SH-SY5Y (cell line): ENCODE data around the gene NDUFS2.

Experiments used
- GATA2 ChIP-seq: IDR thresholded peaks from 2 replicates; pipeline ENCODE4 v1.6.1; 2011; ENCODE audit warnings: mild to moderate bottlenecking, low read depth, low read length
- GATA3 ChIP-seq: IDR thresholded peaks from 2 replicates; pipeline ENCODE4 v1.6.1; 2011; ENCODE audit warnings: low read depth, mild to moderate bottlenecking, low read length, moderate library complexity

GRCh38 chr1:161259765-161260164, 57.6 kb downstream of the NDUFS2 start:
- TF ChIP-seq GATA2: no peak
- no peak for TF ChIP-seq GATA3
